ENCODE data around the gene FGF14. TPM values are rescaled to one million over a fixed set of nuclear protein-coding genes. Genes with fewer than 3 reads are reported as not detected.

The FGF14 gene
- total and polyA plus RNA-seq, 2 donors (not counting 1 experiment from before 2014, with no cell fraction given) = under 0.01 TPM; not detected in 1

DNA sequence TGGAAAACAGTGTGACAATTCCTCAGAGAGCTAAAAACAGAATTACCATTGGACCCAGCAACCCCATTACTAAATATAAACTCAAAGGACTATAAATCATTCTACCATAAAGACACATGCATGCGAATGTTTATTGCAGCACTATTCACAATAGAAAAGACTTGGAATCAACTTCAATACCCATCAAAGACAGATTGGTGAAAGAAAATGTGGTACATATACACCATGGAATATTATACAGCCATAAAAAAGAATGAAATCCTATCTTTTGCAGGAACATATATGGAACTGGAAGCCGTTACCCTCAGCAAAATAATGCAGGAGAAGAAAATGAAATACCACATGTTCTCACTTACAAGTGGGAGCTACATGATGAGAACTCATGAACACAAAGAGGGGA, 20.8 kb upstream of the FGF14 start:
- TF ChIP-seq EZH2 (IDR thresholded peaks at IDR 0.05; ENCODE audit: borderline replicate concordance, insufficient read depth, low read depth, low read length, poor library complexity, severe bottlenecking) (no peak), CTCF (IDR thresholded peaks at IDR 0.05) (no peak)
- Histone ChIP-seq H3K36me3 (replicated peaks in 1 of 2; ENCODE audit: control extremely low read depth in 1 of 2, control insufficient read depth in 1 of 2, extremely low read depth in 1 of 2, insufficient read depth in 2 of 2, low read length in 1 of 2) (no peaks in the 10 kb centered on the region), H3K9me3 (ENCODE audit: control extremely low read depth in 1 of 3, control insufficient read depth in 2 of 3, insufficient read depth in 1 of 3, low read length in 2 of 3) (peaks cover 0 to 15% (median 5%) of the 10 kb centered on the region in 3 donors), H4K20me1 (ENCODE audit: control insufficient read depth, insufficient read depth, low read length, poor library complexity, severe bottlenecking) (no peaks in the 10 kb centered on the region), H3K4me1 (ENCODE audit: control insufficient read depth in 2 of 2, insufficient read depth in 2 of 2, low read length in 2 of 2) (no peaks in the 10 kb centered on the region), H3K4me2 (replicated peaks; ENCODE audit: low read depth, low read length, poor library complexity, severe bottlenecking) (no peak overlapping the region), H3K79me2 (ENCODE audit: control insufficient read depth, insufficient read depth, low read length) (no peaks in the 10 kb centered on the region), H3K9ac (ENCODE audit: low read length) (no peak overlapping the region), H2AFZ (ENCODE audit: insufficient read depth, low read depth, low read length, poor library complexity, severe bottlenecking) (no peak overlapping the region), H3K4me3 (ENCODE audit: control extremely low read depth in 1 of 5, extremely low read depth in 1 of 5, insufficient read depth in 1 of 5, low read depth in 2 of 5, low read length in 4 of 5) (no peak overlapping the region), H3K27ac (ENCODE audit: low read length in 2 of 2) (no peak overlapping the region), H3K27me3 (replicated peaks in 1 of 4; ENCODE audit: control extremely low read depth in 1 of 4, control insufficient read depth in 3 of 4, insufficient read depth in 4 of 4, low read length in 3 of 4) (no peaks in the 10 kb centered on the region)
- POLR2A ChIA-PET = no interaction called here
- Mint-ChIP-seq H3K4me3 (no peak overlapping the region), H3K9me3 (ENCODE audit: insufficient read depth) (peaks cover 14% of the 10 kb centered on the region), H3K4me1 (no peaks in the 10 kb centered on the region), H3K27me3 (no peaks in the 10 kb centered on the region), H3K27ac (no peak overlapping the region)
- ATAC-seq (ENCODE audit: low read depth) (no peak), DNase-seq (no peak)
- no CpG with 5 or more reads among the region's 2 CpGs for WGBS (ENCODE audit: insufficient coverage)
- intact Hi-C loops (cut with micrococcal nuclease) = no loop called here
- CTCF ChIA-PET = no interaction called here

DNA sequence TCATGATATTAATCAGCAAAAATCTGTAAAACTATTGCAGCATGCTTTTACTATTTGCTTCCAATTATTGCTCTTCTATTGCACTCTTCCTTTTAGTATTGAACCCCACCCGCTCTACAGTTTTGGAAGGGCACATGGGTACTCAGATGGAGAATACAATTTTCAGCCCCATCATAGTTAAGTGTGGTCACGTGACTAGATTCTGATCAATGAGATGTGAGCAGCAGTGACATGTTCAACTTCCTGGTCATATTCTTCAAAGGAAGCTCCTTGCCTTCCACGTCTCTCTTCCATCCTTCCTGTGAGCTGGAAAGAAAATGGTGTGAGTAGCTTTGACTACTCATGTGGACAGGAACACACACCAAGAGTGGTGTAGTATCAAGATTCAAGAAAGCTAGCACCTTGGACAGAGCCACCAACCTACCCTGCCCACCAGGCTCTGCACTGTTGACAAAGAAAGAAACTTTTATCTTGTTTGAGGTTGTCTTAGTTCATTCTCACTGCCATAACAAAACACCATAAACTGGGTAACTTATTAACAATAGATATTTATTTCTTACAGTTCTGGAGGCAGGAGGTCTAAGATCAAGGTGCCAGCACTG, 3.8 kb upstream of the FGF14 start:
- Mint-ChIP-seq H3K27me3 (peaks cover 51% of the 10 kb centered on the region), H3K9me3 (ENCODE audit: insufficient read depth) (no peaks in the 10 kb centered on the region), H3K27ac (no peak overlapping the region), H3K4me1 (peaks cover 18% of the 10 kb centered on the region), H3K4me3 (no peak overlapping the region)
- H3K9ac ChIP-seq (ENCODE audit: low read length) = no peak overlapping the region
- no peak overlapping the region for H3K4me2 ChIP-seq (replicated peaks; ENCODE audit: low read depth, low read length, poor library complexity, severe bottlenecking)
- CTCF ChIA-PET = no interaction called here
- no peak overlapping the region for H3K4me3 ChIP-seq (ENCODE audit: control extremely low read depth in 1 of 5, extremely low read depth in 1 of 5, insufficient read depth in 1 of 5, low read depth in 2 of 5, low read length in 4 of 5)
- H3K36me3 ChIP-seq (replicated peaks in 1 of 2; ENCODE audit: control extremely low read depth in 1 of 2, control insufficient read depth in 1 of 2, extremely low read depth in 1 of 2, insufficient read depth in 2 of 2, low read length in 1 of 2) = no peaks in the 10 kb centered on the region
- H3K27ac ChIP-seq (ENCODE audit: low read length in 2 of 2) = no peak overlapping the region
- peaks cover 19% of the 10 kb centered on the region in 2 donors for H3K4me1 ChIP-seq (ENCODE audit: control insufficient read depth in 2 of 2, insufficient read depth in 2 of 2, low read length in 2 of 2)
- ATAC-seq (ENCODE audit: low read depth) (no peak), DNase-seq (no peak)
- H3K79me2 ChIP-seq (ENCODE audit: control insufficient read depth, insufficient read depth, low read length) = no peaks in the 10 kb centered on the region
- POLR2A ChIA-PET = no interaction called here
- intact Hi-C loops (cut with micrococcal nuclease) = no loop called here
- WGBS (ENCODE audit: insufficient coverage) = 100% methylated on average over 1 of the region's 3 CpGs
- peaks cover 0 to 24% (median 17%) of the 10 kb centered on the region in 4 experiments for H3K27me3 ChIP-seq (replicated peaks in 1 of 4; ENCODE audit: control extremely low read depth in 1 of 4, control insufficient read depth in 3 of 4, insufficient read depth in 4 of 4, low read length in 3 of 4)
- no peaks in the 10 kb centered on the region for H4K20me1 ChIP-seq (ENCODE audit: control insufficient read depth, insufficient read depth, low read length, poor library complexity, severe bottlenecking)
- TF ChIP-seq EZH2 (IDR thresholded peaks at IDR 0.05; ENCODE audit: borderline replicate concordance, insufficient read depth, low read depth, low read length, poor library complexity, severe bottlenecking) = no peak
- no peak for TF ChIP-seq CTCF (IDR thresholded peaks at IDR 0.05)
- H3K9me3 ChIP-seq (ENCODE audit: control extremely low read depth in 1 of 3, control insufficient read depth in 2 of 3, insufficient read depth in 1 of 3, low read length in 2 of 3) = peaks cover 0 to 4% (median 0%) of the 10 kb centered on the region in 3 donors
- no peak overlapping the region for H2AFZ ChIP-seq (ENCODE audit: insufficient read depth, low read depth, low read length, poor library complexity, severe bottlenecking)

All from B cell (primary cell).